NCI-H1105 (cell line): ENCODE data around the gene OR10A4.
A peak's percentile ranks its signal among the peaks of the same experiment; 100 is the strongest.
"Not testable (repeated sequence)": the region's sequence is repeated elsewhere in the genome, so short reads cannot be mapped to it uniquely, and the experiment has no call there.

Source experiments
- DNase-seq: peaks from one replicate; lab custom pipeline; 2025; lab: John Stamatoyannopoulos, UW

Gene OR10A4

GRCh38 chr11:6876325-6876724, at the start of gene OR10A4:
TSS of gene OR10A4 (plus strand) at chr11:6876625. CDS start at chr11:6876648, 23 bp downstream.
- DNase-seq, result no peak

GRCh38 chr11:6828103-6828502, 48.3 kb upstream of the OR10A4 start:
- no peak for DNase-seq

GRCh38 chr11:6833356-6833755, 43.1 kb upstream of the OR10A4 start:
- no peak for DNase-seq

- DNase-seq, result no peak
Observed at GRCh38 chr11:6834021-6834420, 42.4 kb upstream of the OR10A4 start.

- no peak for DNase-seq
Observed at GRCh38 chr11:6841694-6842093, 34.7 kb upstream of the OR10A4 start.

- no peak for DNase-seq
Observed at GRCh38 chr11:6843670-6844069, 32.8 kb upstream of the OR10A4 start.

- DNase-seq, result no peak
Observed at GRCh38 chr11:6844356-6844755, 32.1 kb upstream of the OR10A4 start.

GRCh38 chr11:6845383-6845782, 31.0 kb upstream of the OR10A4 start, which contains the start of gene OR10A5:
TSS of gene OR10A5 (plus strand) at chr11:6845683. CDS start at chr11:6845683, 0 bp downstream.
- DNase-seq, result no peak

- no peak for DNase-seq
Observed at GRCh38 chr11:6850526-6850925, 25.9 kb upstream of the OR10A4 start.

GRCh38 chr11:6854801-6855200, 21.6 kb upstream of the OR10A4 start:
- not testable (repeated sequence) for DNase-seq

- DNase-seq, result no peak
Observed at GRCh38 chr11:6855971-6856541, 20.4 kb upstream of the OR10A4 start.

- DNase-seq, result no peak
Observed at GRCh38 chr11:6856871-6857270, 19.6 kb upstream of the OR10A4 start.

GRCh38 chr11:6862961-6863360, 13.5 kb upstream of the OR10A4 start, which contains the start of gene OR10A2:
TSS of gene OR10A2 (plus strand) at chr11:6863057. CDS start at chr11:6869755, 6,698 bp downstream.
- DNase-seq, result peak; percentile 22

GRCh38 chr11:6864438-6864837, 12.0 kb upstream of the OR10A4 start:
- no peak for DNase-seq

- DNase-seq, result no peak
Observed at GRCh38 chr11:6871278-6871677, 5.1 kb upstream of the OR10A4 start.

- no peak for DNase-seq
Observed at GRCh38 chr11:6875761-6876160, 664 bp upstream of the OR10A4 start.

- no peak for DNase-seq
Observed at GRCh38 chr11:6876914-6877313, 489 bp downstream of the OR10A4 start.

- DNase-seq, result no peak
Observed at GRCh38 chr11:6882751-6883150, 6.3 kb downstream of the OR10A4 start.

- not testable (repeated sequence) for DNase-seq
Observed at GRCh38 chr11:6887711-6888110, 11.3 kb downstream of the OR10A4 start.

- DNase-seq, result no peak
Observed at GRCh38 chr11:6888830-6889229, 12.4 kb downstream of the OR10A4 start.

GRCh38 chr11:6889835-6890234, 13.4 kb downstream of the OR10A4 start:
- DNase-seq, result no peak

- DNase-seq, result no peak
Observed at GRCh38 chr11:6892400-6892799, 16.0 kb downstream of the OR10A4 start, which contains the start of gene OR2D2. TSS of gene OR2D2 (minus strand) at chr11:6892500. CDS start at chr11:6892500, 0 bp downstream.

- DNase-seq, result no peak
Observed at GRCh38 chr11:6894097-6894496, 17.7 kb downstream of the OR10A4 start.

GRCh38 chr11:6895010-6895409, 18.6 kb downstream of the OR10A4 start:
- DNase-seq, result no peak
